ENCODE results near the gene MDFI.

Gene MDFI

DNA sequence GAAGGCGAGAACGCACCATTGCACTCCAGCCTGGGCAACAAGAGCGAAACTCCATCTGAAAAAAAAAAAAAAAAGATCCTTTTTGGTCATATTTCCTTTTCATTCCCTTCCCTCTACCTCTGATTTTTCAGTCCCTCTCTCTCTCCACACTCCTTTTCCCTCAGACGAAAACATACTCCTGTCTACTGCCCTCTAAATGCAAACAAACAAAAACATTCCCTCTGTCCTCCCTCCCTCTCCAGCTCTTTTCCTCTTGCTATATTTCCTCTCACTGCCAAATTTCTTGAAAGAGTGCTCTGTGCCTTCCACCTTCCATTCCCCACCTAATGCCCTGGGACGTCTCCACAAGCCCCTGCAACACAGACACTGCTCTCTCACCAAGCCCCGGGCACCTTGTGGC is 14.9 kb upstream of the MDFI start:
- no peak overlapping the region for H3K4me3 ChIP-seq (replicated peaks; ENCODE audit: insufficient read depth, low read length)
- no peak for TF ChIP-seq POLR2AphosphoS5 (IDR thresholded peaks at IDR 0.05; ENCODE audit: low read depth)
- TF ChIP-seq SPI1 (IDR thresholded peaks at IDR 0.05; ENCODE audit: borderline replicate concordance, low read depth): no peak
- TF ChIP-seq, protein P1, sequence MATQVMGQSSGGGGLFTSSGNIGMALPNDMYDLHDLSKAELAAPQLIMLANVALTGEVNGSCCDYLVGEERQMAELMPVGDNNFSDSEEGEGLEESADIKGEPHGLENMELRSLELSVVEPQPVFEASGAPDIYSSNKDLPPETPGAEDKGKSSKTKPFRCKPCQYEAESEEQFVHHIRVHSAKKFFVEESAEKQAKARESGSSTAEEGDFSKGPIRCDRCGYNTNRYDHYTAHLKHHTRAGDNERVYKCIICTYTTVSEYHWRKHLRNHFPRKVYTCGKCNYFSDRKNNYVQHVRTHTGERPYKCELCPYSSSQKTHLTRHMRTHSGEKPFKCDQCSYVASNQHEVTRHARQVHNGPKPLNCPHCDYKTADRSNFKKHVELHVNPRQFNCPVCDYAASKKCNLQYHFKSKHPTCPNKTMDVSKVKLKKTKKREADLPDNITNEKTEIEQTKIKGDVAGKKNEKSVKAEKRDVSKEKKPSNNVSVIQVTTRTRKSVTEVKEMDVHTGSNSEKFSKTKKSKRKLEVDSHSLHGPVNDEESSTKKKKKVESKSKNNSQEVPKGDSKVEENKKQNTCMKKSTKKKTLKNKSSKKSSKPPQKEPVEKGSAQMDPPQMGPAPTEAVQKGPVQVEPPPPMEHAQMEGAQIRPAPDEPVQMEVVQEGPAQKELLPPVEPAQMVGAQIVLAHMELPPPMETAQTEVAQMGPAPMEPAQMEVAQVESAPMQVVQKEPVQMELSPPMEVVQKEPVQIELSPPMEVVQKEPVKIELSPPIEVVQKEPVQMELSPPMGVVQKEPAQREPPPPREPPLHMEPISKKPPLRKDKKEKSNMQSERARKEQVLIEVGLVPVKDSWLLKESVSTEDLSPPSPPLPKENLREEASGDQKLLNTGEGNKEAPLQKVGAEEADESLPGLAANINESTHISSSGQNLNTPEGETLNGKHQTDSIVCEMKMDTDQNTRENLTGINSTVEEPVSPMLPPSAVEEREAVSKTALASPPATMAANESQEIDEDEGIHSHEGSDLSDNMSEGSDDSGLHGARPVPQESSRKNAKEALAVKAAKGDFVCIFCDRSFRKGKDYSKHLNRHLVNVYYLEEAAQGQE (IDR thresholded peaks at IDR 0.05; ENCODE audit: insufficient replicate concordance, low read depth): no peak
- no peaks in the 10 kb centered on the region for H3K27me3 ChIP-seq (ENCODE audit: insufficient read depth, poor library complexity, severe bottlenecking)
- no peak for DNase-seq (ENCODE audit: low read depth in 1 of 2, low spot score in 1 of 2)
- H3K27ac ChIP-seq (replicated peaks): no peak overlapping the region

GRCh38 chr6:41624621-41625380 is 13.5 kb upstream of the MDFI start:
- no peaks in the 10 kb centered on the region for H3K27me3 ChIP-seq (ENCODE audit: insufficient read depth, poor library complexity, severe bottlenecking)
- no peak for DNase-seq (ENCODE audit: low read depth in 1 of 2, low spot score in 1 of 2)
- no peak overlapping the region for H3K4me3 ChIP-seq (replicated peaks; ENCODE audit: insufficient read depth, low read length)
- H3K27ac ChIP-seq (replicated peaks): no peak overlapping the region
- TF ChIP-seq SPI1 (IDR thresholded peaks at IDR 0.05; ENCODE audit: borderline replicate concordance, low read depth): peak; percentile 3; the same call in 1 of the 2 replicates
- TF ChIP-seq POLR2AphosphoS5 (IDR thresholded peaks at IDR 0.05; ENCODE audit: low read depth): no peak

- no peak for DNase-seq (ENCODE audit: low read depth in 1 of 2, low spot score in 1 of 2)
- no peak overlapping the region for H3K4me3 ChIP-seq (replicated peaks; ENCODE audit: insufficient read depth, low read length)
- H3K27me3 ChIP-seq (ENCODE audit: insufficient read depth, poor library complexity, severe bottlenecking): no peaks in the 10 kb centered on the region
- H3K27ac ChIP-seq (replicated peaks): no peak overlapping the region
- TF ChIP-seq SPI1 (IDR thresholded peaks at IDR 0.05; ENCODE audit: borderline replicate concordance, low read depth): no peak
- no peak for TF ChIP-seq POLR2AphosphoS5 (IDR thresholded peaks at IDR 0.05; ENCODE audit: low read depth)
- TF ChIP-seq GABPA (IDR thresholded peaks at IDR 0.05; ENCODE audit: low read depth): no peak
- TF ChIP-seq CTCF (IDR thresholded peaks at IDR 0.05; ENCODE audit: insufficient read depth, low read length): no peak
- TF ChIP-seq, protein P1 (IDR thresholded peaks at IDR 0.05; ENCODE audit: insufficient replicate concordance, low read depth): no peak
These were observed 12.8 kb upstream of the MDFI start for GRCh38 chr6:41625442-41625841.

DNA sequence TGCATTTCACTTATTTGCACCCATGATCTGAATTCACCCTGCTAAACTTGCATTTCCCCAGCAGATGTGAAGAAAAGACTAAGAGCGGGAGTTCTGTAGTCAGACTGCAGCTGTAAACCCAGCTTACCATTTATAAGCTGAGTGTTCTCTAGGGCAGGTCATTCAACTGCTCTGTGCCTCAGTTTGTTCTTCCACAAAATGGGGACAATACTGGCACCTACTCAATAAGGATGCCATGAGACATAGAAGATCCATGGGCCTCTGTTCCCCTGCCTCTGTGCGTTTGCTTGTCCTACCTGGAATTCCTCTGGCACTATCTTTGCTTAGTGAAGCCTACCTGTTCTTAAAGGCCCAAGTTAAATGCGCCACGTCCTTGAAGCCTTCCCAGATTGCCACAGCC is 12.2 kb upstream of the MDFI start:
- no peak overlapping the region for H3K27ac ChIP-seq (replicated peaks)
- no peak for DNase-seq (ENCODE audit: low read depth in 1 of 2, low spot score in 1 of 2)
- H3K4me3 ChIP-seq (replicated peaks; ENCODE audit: insufficient read depth, low read length): no peak overlapping the region
- no peak for TF ChIP-seq GABPA (IDR thresholded peaks at IDR 0.05; ENCODE audit: low read depth)
- TF ChIP-seq, protein P1 (IDR thresholded peaks at IDR 0.05; ENCODE audit: insufficient replicate concordance, low read depth): no peak
- no peak for TF ChIP-seq CTCF (IDR thresholded peaks at IDR 0.05; ENCODE audit: insufficient read depth, low read length)
- TF ChIP-seq POLR2AphosphoS5 (IDR thresholded peaks at IDR 0.05; ENCODE audit: low read depth): no peak
- no peaks in the 10 kb centered on the region for H3K27me3 ChIP-seq (ENCODE audit: insufficient read depth, poor library complexity, severe bottlenecking)

Measured in HL-60 (cell line).